Measurements from ENCODE around the gene PRKCD.

DNA sequence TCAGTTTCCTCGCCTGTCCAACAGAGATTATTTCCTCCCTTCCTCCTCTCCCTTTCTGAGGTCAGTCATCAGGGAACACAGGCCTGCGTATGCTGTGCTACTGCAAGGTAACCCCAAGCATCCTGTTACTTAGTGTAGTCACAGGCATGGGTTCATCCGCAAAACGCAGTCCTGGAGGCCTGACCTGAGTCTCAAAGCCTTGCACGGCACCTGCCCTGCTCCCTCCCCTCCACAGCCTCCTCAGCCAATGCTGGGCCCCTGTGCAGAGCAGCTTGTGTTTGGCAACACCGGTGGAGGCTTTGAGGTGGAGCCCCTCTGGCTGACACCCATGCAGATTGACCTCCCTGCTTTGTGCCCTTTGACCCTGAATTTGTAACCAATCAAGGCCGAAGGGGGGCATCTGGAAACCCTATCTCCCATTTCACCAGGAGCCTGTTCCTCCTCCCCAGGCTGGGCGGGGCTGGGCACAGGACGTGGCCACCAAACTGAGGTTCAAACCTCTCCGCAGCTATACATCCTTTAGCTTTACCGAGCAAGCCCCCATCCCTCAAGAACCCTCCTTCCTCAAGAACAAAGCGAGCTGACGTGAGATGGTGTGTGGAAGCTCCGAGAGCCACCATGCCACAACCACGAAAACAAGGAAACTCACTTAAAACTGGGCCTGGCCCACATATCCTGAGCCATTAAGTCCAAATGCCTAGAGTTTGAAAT lies 73.3 kb downstream of the PRKCD start:
- TF ChIP-seq, protein P1, sequence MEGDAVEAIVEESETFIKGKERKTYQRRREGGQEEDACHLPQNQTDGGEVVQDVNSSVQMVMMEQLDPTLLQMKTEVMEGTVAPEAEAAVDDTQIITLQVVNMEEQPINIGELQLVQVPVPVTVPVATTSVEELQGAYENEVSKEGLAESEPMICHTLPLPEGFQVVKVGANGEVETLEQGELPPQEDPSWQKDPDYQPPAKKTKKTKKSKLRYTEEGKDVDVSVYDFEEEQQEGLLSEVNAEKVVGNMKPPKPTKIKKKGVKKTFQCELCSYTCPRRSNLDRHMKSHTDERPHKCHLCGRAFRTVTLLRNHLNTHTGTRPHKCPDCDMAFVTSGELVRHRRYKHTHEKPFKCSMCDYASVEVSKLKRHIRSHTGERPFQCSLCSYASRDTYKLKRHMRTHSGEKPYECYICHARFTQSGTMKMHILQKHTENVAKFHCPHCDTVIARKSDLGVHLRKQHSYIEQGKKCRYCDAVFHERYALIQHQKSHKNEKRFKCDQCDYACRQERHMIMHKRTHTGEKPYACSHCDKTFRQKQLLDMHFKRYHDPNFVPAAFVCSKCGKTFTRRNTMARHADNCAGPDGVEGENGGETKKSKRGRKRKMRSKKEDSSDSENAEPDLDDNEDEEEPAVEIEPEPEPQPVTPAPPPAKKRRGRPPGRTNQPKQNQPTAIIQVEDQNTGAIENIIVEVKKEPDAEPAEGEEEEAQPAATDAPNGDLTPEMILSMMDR (IDR thresholded peaks at IDR 0.05), result no peak
- TF ChIP-seq, protein P2, sequence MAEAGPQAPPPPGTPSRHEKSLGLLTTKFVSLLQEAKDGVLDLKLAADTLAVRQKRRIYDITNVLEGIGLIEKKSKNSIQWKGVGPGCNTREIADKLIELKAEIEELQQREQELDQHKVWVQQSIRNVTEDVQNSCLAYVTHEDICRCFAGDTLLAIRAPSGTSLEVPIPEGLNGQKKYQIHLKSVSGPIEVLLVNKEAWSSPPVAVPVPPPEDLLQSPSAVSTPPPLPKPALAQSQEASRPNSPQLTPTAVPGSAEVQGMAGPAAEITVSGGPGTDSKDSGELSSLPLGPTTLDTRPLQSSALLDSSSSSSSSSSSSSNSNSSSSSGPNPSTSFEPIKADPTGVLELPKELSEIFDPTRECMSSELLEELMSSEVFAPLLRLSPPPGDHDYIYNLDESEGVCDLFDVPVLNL (CRISPR knock-in tag; IDR thresholded peaks at IDR 0.05; ENCODE audit: borderline replicate concordance, low read depth), result no peak
- no peak for TF ChIP-seq ESRRA (CRISPR knock-in tag; IDR thresholded peaks at IDR 0.05; ENCODE audit: borderline replicate concordance)
- no peak for TF ChIP-seq SP1 (CRISPR knock-in tag; conservative IDR thresholded peaks at IDR 0.05)
- TF ChIP-seq ZNF232 (CRISPR knock-in tag; IDR thresholded peaks at IDR 0.05), result no peak
